Natural killer cell (primary cell): ENCODE measurements around the gene FXYD1. TPM values are rescaled to one million over a fixed set of nuclear protein-coding genes. Genes with fewer than 3 reads are reported as not detected.
"Not testable (repeated sequence)": the region's sequence is repeated elsewhere in the genome, so short reads cannot be mapped to it uniquely, and the experiment has no call there.

ENCODE experiments used
- ATAC-seq, 3 donors: fragments of 150-1000 bp in 2 of 3; fragments of 200-7000 bp in 1 of 3; cut with Tn5 transposase; 1 replicate in 1 of 3; 2 replicates in 2 of 3; pipeline ENCODE4 v1.10.0; 2021; ENCODE audit warnings: mild to moderate bottlenecking in 2 of 3, moderate library complexity in 2 of 3
- DNase-seq, 2 donors: peaks; one replicate each; pipeline versions ENCODE4 v3.0.0 to v3.0.0-alpha.2; 2013 to 2021; ENCODE audit warnings: mixed read lengths in 1 of 2
- H3K27ac ChIP-seq: one replicate; pipeline ENCODE4 v1.5.1; 2013; ENCODE audit warnings: mild to moderate bottlenecking, low read length
- H3K27me3 ChIP-seq: one replicate; pipeline ENCODE4 v1.6.1; 2013; ENCODE audit warnings: low read length; ENCODE audit not compliant: control insufficient read depth, insufficient read depth
- H3K36me3 ChIP-seq: one replicate; pipeline ENCODE4 v1.6.1; 2013; ENCODE audit warnings: low read length; ENCODE audit not compliant: control insufficient read depth, insufficient read depth
- H3K4me1 ChIP-seq: one replicate; pipeline ENCODE4 v1.6.1; 2013; ENCODE audit warnings: low read length; ENCODE audit not compliant: control insufficient read depth, insufficient read depth
- H3K4me3 ChIP-seq: one replicate; pipeline ENCODE4 v1.5.1; 2013; ENCODE audit warnings: low read length
- H3K9me3 ChIP-seq: one replicate; pipeline ENCODE4 v1.6.1; 2013; ENCODE audit warnings: low read length; ENCODE audit not compliant: control insufficient read depth, insufficient read depth
- H3K27ac Mint-ChIP-seq, 2 donors: one replicate each; pipeline ENCODE4 v1.8.0; 2022; ENCODE audit warnings: mild to moderate bottlenecking in 2 of 2, mixed read lengths in 2 of 2, moderate library complexity in 1 of 2
- H3K27me3 Mint-ChIP-seq, 2 donors: one replicate each; pipeline ENCODE4 v1.8.0; 2022; ENCODE audit warnings: low read depth in 2 of 2, mixed read lengths in 2 of 2
- H3K36me3 Mint-ChIP-seq: one replicate; pipeline ENCODE4 v1.8.0; 2022; ENCODE audit warnings: mixed read lengths
- H3K4me1 Mint-ChIP-seq, 2 donors: one replicate each; pipeline ENCODE4 v1.8.0; 2022; ENCODE audit warnings: mixed read lengths in 2 of 2
- H3K4me3 Mint-ChIP-seq: one replicate; pipeline ENCODE4 v1.8.0; 2022; ENCODE audit warnings: mild to moderate bottlenecking, moderate library complexity, mixed read lengths
- H3K9me3 Mint-ChIP-seq, 2 donors: one replicate each; pipeline ENCODE4 v1.8.0; 2022; ENCODE audit warnings: mixed read lengths in 2 of 2
- CTCF ChIP-seq: fragments of 200-600 bp; IDR thresholded peaks from one replicate; pipeline ENCODE4 v1.8.0; 2022; ENCODE audit warnings: antibody characterized with exemption
- WGBS: methylation state at CpG from one replicate; pipeline ENCODE4 v1.1.7; 2013; ENCODE audit warnings: missing lambda C conversion rate; ENCODE audit not compliant: insufficient coverage; 5-methylcytosine and 5-hydroxymethylcytosine counted together
- intact Hi-C: fragments of 100-400 bp; cut with micrococcal nuclease; formaldehyde crosslinking; loops from one replicate; pipeline ENCODE4 v1.14.2; 2022
- total RNA-seq, 4 donors: library from RNA; stranded (reverse); fragments of 120-200 nt in 1 of 4; gene quantifications; one replicate each; pipeline versions ENCODE4 v1.2.3 to v1.2.4, GENCODE V29; 2013 to 2022

Gene FXYD1
- total RNA-seq, 3 donors from 2014 or later (not counting 1 experiment from before 2014, with no cell fraction given), result not detected

DNA sequence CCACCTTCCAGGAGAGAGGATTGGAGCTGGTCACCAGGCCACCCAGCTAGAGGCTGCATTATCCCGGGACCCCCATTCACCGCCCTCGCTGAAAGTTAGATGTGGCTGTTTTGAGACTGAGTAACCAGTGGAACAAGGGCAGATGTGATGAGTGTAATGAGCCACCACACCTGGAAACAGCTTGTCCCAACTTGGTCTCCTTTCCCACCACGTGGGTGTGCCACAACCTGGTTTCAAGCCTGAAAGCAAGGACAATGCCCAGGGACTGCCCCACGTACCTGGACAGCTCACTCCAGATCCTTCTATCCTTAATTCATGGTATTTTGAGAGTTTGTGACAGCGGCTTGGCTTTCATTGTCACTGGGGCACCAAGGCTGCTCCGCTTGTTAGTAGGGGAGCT is 10.8 kb upstream of the FXYD1 start:
- Mint-ChIP-seq H3K27me3 (peaks cover 0 to 5% of the 10 kb centered on the region in 2 donors), H3K4me3 (no peak overlapping the region), H3K36me3 (no peaks in the 10 kb centered on the region), H3K9me3 (peaks cover 0 to 4% of the 10 kb centered on the region in 2 donors), H3K4me1 (peaks cover 14 to 19% of the 10 kb centered on the region in 2 donors), H3K27ac (no peak overlapping the region)
- Histone ChIP-seq H3K4me3 (no peak overlapping the region), H3K4me1 (peaks cover 11% of the 10 kb centered on the region), H3K36me3 (no peaks in the 10 kb centered on the region), H3K27me3 (no peaks in the 10 kb centered on the region), H3K27ac (no peak overlapping the region), H3K9me3 (no peaks in the 10 kb centered on the region)
- intact Hi-C loops, result no loop called here
- no peak for DNase-seq
- no peak for ATAC-seq
- WGBS, result 88% methylated on average over 7 of the region's 7 CpGs
- TF ChIP-seq CTCF, result no peak

GRCh38 chr19:35128398-35129057 is 10.1 kb upstream of the FXYD1 start:
- Histone ChIP-seq H3K36me3 (no peaks in the 10 kb centered on the region), H3K27me3 (no peaks in the 10 kb centered on the region), H3K27ac (no peak overlapping the region), H3K4me1 (peaks cover 11% of the 10 kb centered on the region), H3K4me3 (no peak overlapping the region), H3K9me3 (no peaks in the 10 kb centered on the region)
- no peak for TF ChIP-seq CTCF
- intact Hi-C loops, result no loop called here
- peaks cover 0 to 5% of the 10 kb centered on the region in 2 donors for H3K27me3 Mint-ChIP-seq
- DNase-seq (no peak), ATAC-seq (no peak)
- no peak overlapping the region for H3K4me3 Mint-ChIP-seq
- no peaks in the 10 kb centered on the region for H3K36me3 Mint-ChIP-seq
- peaks cover 14 to 19% of the 10 kb centered on the region in 2 donors for H3K4me1 Mint-ChIP-seq
- WGBS, result 85% methylated on average over 9 of the region's 9 CpGs
- peaks cover 0 to 4% of the 10 kb centered on the region in 2 donors for H3K9me3 Mint-ChIP-seq
- no peak overlapping the region for H3K27ac Mint-ChIP-seq

DNA sequence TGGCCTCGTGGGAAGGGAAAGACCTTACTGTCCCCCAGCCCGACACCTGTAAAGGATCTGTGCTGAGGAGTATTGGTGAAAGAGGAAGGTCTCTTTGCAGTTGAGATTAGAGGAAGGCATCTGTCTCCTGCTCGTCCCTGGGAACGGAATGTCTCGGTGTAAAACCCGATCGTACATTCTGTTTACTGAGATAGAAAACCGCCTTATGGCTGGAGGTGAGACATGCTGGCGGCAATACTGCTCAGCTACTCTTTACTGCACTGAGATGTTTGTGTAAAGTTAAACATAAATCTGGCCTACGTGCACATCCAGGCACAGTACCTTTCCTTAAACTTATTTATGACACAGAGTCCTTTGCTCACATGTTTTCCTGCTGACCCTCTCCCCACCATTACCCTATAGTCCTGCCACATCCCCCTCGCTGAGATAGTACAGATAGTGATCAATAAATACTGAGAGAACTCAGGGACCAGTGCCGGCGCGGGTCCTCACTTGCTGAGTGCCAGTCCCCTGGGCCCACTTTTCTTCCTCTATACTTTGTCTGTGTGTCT is 8.8 kb upstream of the FXYD1 start:
- H3K4me1 Mint-ChIP-seq, ATAC-seq, H3K9me3 ChIP-seq, H3K36me3 Mint-ChIP-seq, H3K4me3 Mint-ChIP-seq, DNase-seq, H3K27me3 Mint-ChIP-seq, H3K36me3 ChIP-seq, H3K4me3 ChIP-seq, H3K9me3 Mint-ChIP-seq, intact Hi-C loops, H3K27ac ChIP-seq, H3K27me3 ChIP-seq, H3K27ac Mint-ChIP-seq, H3K4me1 ChIP-seq: not testable (repeated sequence)
- 69% methylated on average over 14 of the region's 14 CpGs for WGBS

DNA sequence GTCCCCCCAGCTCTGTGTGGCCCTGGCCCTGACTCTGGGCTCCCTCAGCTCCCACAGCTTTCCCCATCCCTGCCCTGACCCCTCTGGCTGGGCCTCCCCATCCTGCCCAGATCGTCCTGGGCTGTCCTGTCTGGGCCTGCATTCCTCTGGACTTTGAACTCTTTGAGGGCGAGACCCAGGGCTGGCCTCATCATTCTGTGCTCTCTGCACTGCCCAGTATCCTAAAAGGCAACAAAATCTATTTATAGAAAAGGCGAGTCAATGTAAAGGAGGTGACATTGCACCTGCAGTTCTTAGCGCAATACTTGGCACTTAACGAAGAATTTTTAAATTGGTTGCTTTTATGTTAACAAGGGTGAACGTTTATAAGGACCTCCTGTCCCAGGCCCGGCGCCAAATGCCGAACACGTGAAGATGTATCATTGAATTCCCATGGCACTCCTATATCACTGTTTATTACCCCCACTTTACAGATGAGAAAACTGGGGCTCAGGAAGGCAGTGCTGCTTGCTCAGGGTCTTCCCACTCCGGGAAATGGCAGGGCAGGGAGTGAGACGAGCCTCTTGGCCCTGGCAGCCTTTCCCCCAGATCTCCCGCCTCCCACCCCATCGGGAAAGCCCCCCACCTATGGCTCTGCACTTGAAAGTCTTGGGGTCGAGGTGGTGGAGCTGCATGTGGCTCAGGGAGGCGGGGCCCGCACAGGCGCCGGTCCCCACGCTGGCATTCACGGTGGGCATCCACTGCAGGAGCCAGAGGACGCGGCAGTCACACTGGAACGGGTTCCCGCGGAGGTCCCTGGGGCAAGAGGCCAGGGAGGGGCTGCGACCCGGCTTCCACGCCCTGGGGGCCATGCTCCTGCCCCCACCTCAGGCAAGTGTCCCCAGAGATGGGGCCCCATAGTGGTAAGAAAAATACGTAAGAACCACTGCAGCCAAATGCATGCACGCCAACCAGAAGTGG is 7.6 kb upstream of the FXYD1 start:
- intact Hi-C loops, result no loop called here
- Histone ChIP-seq H3K36me3 (no peaks in the 10 kb centered on the region), H3K27me3 (no peaks in the 10 kb centered on the region), H3K4me3 (no peak overlapping the region), H3K27ac (no peak overlapping the region), H3K9me3 (no peaks in the 10 kb centered on the region), H3K4me1 (peaks cover 4% of the 10 kb centered on the region)
- no peak for TF ChIP-seq CTCF
- Mint-ChIP-seq H3K27ac (no peak overlapping the region), H3K4me3 (no peak overlapping the region), H3K27me3 (peaks cover 0 to 3% of the 10 kb centered on the region in 2 donors), H3K36me3 (no peaks in the 10 kb centered on the region), H3K9me3 (peaks cover 0 to 4% of the 10 kb centered on the region in 2 donors), H3K4me1 (no peaks in the 10 kb centered on the region)
- no peak for ATAC-seq
- WGBS, result 87% methylated on average over 31 of the region's 31 CpGs
- no peak for DNase-seq
